HepG2 (cell line): ENCODE measurements around the gene ANP32B. TPM values are rescaled to one million over a fixed set of nuclear protein-coding genes. Genes with fewer than 3 reads are reported as not detected.

Experiments
- CHD2 ChIP-seq: IDR thresholded peaks from 2 replicates; pipeline ENCODE4 v1.6.1; 2011; ENCODE audit warnings: low read depth, low read length, improper control_type of control experiment
- KLF11 ChIP-seq: IDR thresholded peaks from 2 replicates; pipeline ENCODE4 v1.6.1; 2016; ENCODE audit warnings: missing compliant biosample characterization
- KLF16 ChIP-seq, 2 experiments: sonication (generic) in 1 of 2; formaldehyde crosslinking in 1 of 2; IDR thresholded peaks; 2 replicates each; pipeline versions ENCODE4 v1.6.1 to v1.8.0; 2016 to 2023; ENCODE audit warnings: missing genetic modification reagents in 2 of 2, missing compliant biosample characterization in 1 of 2
- NFE2 ChIP-seq: sonication (generic); formaldehyde crosslinking; IDR thresholded peaks from 2 replicates; pipeline ENCODE4 v1.4.0; 2020; ENCODE audit warnings: missing genetic modification reagents
- NR2F1 ChIP-seq, 2 experiments: fragments of 450-650 bp in 1 of 2; formaldehyde crosslinking in 1 of 2; IDR thresholded peaks; 2 replicates each; pipeline versions ENCODE4 v1.5.0 to v1.6.1; 2016 to 2020; ENCODE audit warnings: mild to moderate bottlenecking in 1 of 2, missing compliant biosample characterization in 1 of 2, missing genetic modification reagents in 1 of 2, moderate library complexity in 1 of 2
- PHF5A ChIP-seq: IDR thresholded peaks from one replicate; pipeline ENCODE4 v1.6.1; 2018; ENCODE audit warnings: low read depth, missing genetic modification reagents; ENCODE audit not compliant: unreplicated experiment
- POGZ ChIP-seq: sonication (generic); formaldehyde crosslinking; IDR thresholded peaks from 2 replicates; pipeline ENCODE4 v1.4.0; 2020; ENCODE audit warnings: mild to moderate bottlenecking, missing genetic modification reagents
- RAD21 ChIP-seq: fragments of 450-650 bp; formaldehyde crosslinking; IDR thresholded peaks from 2 replicates; pipeline ENCODE4 v1.5.0; 2020; ENCODE audit warnings: mild to moderate bottlenecking
- SRY ChIP-seq: sonication (generic); formaldehyde crosslinking; IDR thresholded peaks from 2 replicates; pipeline ENCODE4 v1.8.0; 2022; ENCODE audit warnings: mild to moderate bottlenecking, missing genetic modification reagents
- U2AF2 ChIP-seq: fragments of 200-400 bp; formaldehyde crosslinking; IDR thresholded peaks from 2 replicates; pipeline ENCODE4 v1.6.1; 2017; ENCODE audit warnings: low read depth, mild to moderate bottlenecking, low read length
- ZNF138 ChIP-seq: sonication (generic); formaldehyde crosslinking; IDR thresholded peaks from 2 replicates; pipeline ENCODE4 v1.5.0; 2020; ENCODE audit warnings: mild to moderate bottlenecking, low read depth, missing genetic modification reagents
- ZNF160 ChIP-seq: sonication (generic); formaldehyde crosslinking; IDR thresholded peaks from 2 replicates; pipeline ENCODE4 v1.8.0; 2022; ENCODE audit warnings: mild to moderate bottlenecking, inconsistent platforms, missing genetic modification reagents
- ZNF30 ChIP-seq: sonication (generic); formaldehyde crosslinking; IDR thresholded peaks from 2 replicates; pipeline ENCODE4 v1.5.0; 2020; ENCODE audit warnings: mild to moderate bottlenecking, missing genetic modification reagents
- ZNF33B ChIP-seq: sonication (generic); formaldehyde crosslinking; IDR thresholded peaks from 2 replicates; pipeline ENCODE4 v1.5.1; 2020; ENCODE audit warnings: mild to moderate bottlenecking, missing genetic modification reagents
- ZNF44 ChIP-seq: sonication (generic); formaldehyde crosslinking; IDR thresholded peaks from 2 replicates; pipeline ENCODE4 v1.5.1; 2020; ENCODE audit warnings: mild to moderate bottlenecking, missing genetic modification reagents
- ZNF543 ChIP-seq: sonication (generic); formaldehyde crosslinking; IDR thresholded peaks from 2 replicates; pipeline ENCODE4 v1.4.0; 2020; ENCODE audit warnings: mild to moderate bottlenecking, missing genetic modification reagents
- ZNF549 ChIP-seq: sonication (generic); formaldehyde crosslinking; IDR thresholded peaks from 2 replicates; pipeline ENCODE4 v1.5.0; 2020; ENCODE audit warnings: missing genetic modification reagents
- ZNF678 ChIP-seq: sonication (generic); formaldehyde crosslinking; IDR thresholded peaks from 2 replicates; pipeline ENCODE4 v1.4.0; 2020; ENCODE audit warnings: mild to moderate bottlenecking, missing genetic modification reagents
- polyA plus RNA-seq, 8 experiments: library from polyadenylated mRNA; depleted of rRNA in 3 of 8; stranded (reverse) in 7 of 8; unstranded in 1 of 8; fragments of >200 nt; fragmentation: Illumina TruSeq in 4 of 8; extraction: Trizol in 4 of 8; gene quantifications; 2 replicates each; pipeline versions ENCODE4 v1.2.1 to v1.2.3, GENCODE V29; 2011 to 2016; ENCODE audit warnings: low read depth in 4 of 8, missing spikeins in 1 of 8, mixed read lengths in 1 of 8; ENCODE audit not compliant: insufficient read depth in 1 of 8
- total RNA-seq, 5 experiments: library from RNA; depleted of rRNA; stranded (reverse); fragments of >200 nt; fragmentation: Illumina TruSeq; extraction: Trizol; gene quantifications; 2 replicates each; pipeline ENCODE4 v1.2.3, GENCODE V29; 2016; ENCODE audit warnings: low read depth in 1 of 5
- TF ChIP-seq, protein P1 (sequence below): sonication (generic); formaldehyde crosslinking; IDR thresholded peaks from 2 replicates; pipeline ENCODE4 v1.4.0; 2020; ENCODE audit warnings: missing genetic modification reagents
- TF ChIP-seq, protein P2 (sequence below): sonication (generic); formaldehyde crosslinking; IDR thresholded peaks from 2 replicates; pipeline ENCODE4 v1.8.0; 2022; ENCODE audit warnings: missing genetic modification reagents, low read depth, mild to moderate bottlenecking, borderline replicate concordance
- TF ChIP-seq, protein P3 (sequence below): sonication (generic); formaldehyde crosslinking; IDR thresholded peaks from 2 replicates; pipeline ENCODE4 v1.4.0; 2020; ENCODE audit warnings: mild to moderate bottlenecking, low read depth, missing genetic modification reagents
- TF ChIP-seq, protein P4 (sequence below): sonication (generic); formaldehyde crosslinking; IDR thresholded peaks from 2 replicates; pipeline ENCODE4 v1.4.0; 2020; ENCODE audit warnings: mild to moderate bottlenecking, missing genetic modification reagents

ANP32B gene
- total and polyA plus RNA-seq, 2 of the 13 experiments (the other 11 are each of a cell fraction or from before 2014, with no cell fraction given) = 22.1 to 37.5 TPM

DNA sequence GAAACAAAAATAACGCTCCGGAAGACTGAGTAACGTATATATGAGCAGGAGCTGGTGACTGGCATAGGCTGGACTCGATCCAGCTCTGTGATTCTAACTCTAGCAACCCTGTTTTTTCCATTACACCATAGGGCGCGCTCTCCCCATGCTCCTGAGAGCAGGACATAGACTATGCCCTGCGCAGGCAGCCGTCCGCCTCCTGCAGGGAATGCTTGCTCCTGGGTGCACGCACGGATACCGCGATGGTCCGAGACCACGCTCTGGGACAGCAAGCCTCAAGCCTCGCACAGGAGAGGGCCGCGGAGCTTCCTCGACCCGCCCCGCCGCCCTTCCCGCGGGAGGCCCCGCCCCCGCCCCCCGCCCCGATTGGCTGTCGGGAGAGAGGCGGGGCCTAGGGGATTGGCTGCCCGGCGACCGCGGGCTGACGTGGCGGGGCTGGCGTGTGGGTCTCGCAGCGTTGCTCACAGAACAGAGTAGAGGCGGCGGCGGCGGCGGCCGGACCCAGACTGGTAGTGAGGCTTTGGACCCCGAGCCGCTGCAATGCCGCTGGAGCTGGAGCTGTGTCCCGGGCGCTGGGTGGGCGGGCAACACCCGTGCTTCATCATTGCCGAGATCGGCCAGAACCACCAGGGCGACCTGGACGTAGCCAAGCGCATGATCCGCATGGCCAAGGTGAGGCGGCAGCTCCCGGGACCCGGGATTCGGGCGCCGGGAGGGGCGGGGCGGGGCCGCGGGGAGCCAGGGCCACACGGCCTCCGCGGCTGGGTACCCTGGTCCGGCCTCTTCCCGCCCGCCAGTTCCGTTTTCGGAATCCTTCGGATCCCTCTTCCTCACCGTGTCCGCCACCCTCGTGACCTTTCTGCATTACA is 73.4 kb downstream of the ANP32B start, which contains the start of gene NANS (continued):
- TF ChIP-seq ZNF160 (no peak), RAD21 (CRISPR knock-in tag) (peak; percentile 12; the same call in 1 of the 2 replicates), POGZ (CRISPR knock-in tag) (peak; percentile 63), SRY (no peak), KLF11 (peak; percentile 58; the same call in 1 of the 2 replicates), U2AF2 (no peak), ZNF30 (CRISPR knock-in tag) (no peak), KLF16 (CRISPR knock-in tag; IDR thresholded peaks at IDR 0.05) (peak; percentile 71 to 89; a peak in 2 of 4 replicates), NFE2 (no peak), CHD2 (peak; percentile 96), ZNF44 (CRISPR knock-in tag) (no peak), PHF5A (peak; percentile 29), ZNF543 (CRISPR knock-in tag) (0 out of 2 replicates have a peak, but pooled peaks have one; percentile 73), ZNF549 (CRISPR knock-in tag) (no peak), NR2F1 (CRISPR knock-in tag; IDR thresholded peaks at IDR 0.05) (no peak), ZNF138 (CRISPR knock-in tag) (0 out of 2 replicates have a peak, but pooled peaks have one; percentile 35), ZNF678 (0 out of 2 replicates have a peak, but pooled peaks have one; percentile 56), ZNF33B (CRISPR knock-in tag) (0 out of 2 replicates have a peak, but pooled peaks have one; percentile 73)
- TF ChIP-seq, protein P1, sequence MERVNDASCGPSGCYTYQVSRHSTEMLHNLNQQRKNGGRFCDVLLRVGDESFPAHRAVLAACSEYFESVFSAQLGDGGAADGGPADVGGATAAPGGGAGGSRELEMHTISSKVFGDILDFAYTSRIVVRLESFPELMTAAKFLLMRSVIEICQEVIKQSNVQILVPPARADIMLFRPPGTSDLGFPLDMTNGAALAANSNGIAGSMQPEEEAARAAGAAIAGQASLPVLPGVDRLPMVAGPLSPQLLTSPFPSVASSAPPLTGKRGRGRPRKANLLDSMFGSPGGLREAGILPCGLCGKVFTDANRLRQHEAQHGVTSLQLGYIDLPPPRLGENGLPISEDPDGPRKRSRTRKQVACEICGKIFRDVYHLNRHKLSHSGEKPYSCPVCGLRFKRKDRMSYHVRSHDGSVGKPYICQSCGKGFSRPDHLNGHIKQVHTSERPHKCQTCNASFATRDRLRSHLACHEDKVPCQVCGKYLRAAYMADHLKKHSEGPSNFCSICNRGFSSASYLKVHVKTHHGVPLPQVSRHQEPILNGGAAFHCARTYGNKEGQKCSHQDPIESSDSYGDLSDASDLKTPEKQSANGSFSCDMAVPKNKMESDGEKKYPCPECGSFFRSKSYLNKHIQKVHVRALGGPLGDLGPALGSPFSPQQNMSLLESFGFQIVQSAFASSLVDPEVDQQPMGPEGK (CRISPR knock-in tag) = peak; percentile 46
- TF ChIP-seq, protein P2, sequence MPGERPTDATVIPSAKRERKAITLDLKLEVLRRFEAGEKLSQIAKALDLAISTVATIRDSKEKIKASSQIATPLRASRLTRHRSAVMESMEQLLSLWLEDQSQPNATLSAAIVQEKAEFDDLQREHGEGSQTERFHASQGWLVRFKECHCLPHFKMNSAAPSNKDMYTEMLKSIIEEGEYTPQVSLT = no peak
- TF ChIP-seq, protein P3, sequence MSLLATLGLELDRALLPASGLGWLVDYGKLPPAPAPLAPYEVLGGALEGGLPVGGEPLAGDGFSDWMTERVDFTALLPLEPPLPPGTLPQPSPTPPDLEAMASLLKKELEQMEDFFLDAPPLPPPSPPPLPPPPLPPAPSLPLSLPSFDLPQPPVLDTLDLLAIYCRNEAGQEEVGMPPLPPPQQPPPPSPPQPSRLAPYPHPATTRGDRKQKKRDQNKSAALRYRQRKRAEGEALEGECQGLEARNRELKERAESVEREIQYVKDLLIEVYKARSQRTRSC (CRISPR knock-in tag) = no peak
- TF ChIP-seq, protein P4, sequence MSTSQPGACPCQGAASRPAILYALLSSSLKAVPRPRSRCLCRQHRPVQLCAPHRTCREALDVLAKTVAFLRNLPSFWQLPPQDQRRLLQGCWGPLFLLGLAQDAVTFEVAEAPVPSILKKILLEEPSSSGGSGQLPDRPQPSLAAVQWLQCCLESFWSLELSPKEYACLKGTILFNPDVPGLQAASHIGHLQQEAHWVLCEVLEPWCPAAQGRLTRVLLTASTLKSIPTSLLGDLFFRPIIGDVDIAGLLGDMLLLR = 0 out of 2 replicates have a peak, but pooled peaks have one; percentile 33
